Prostate gland (tissue), 2 donors: Measurements from ENCODE around the gene MAMDC2.
"Not testable (repeated sequence)": the region's sequence is repeated elsewhere in the genome, so short reads cannot be mapped to it uniquely, and the experiment has no call there.

Source experiments
- CTCF ChIP-seq, 4 experiments: fragments of 200-600 bp in 2 of 4; fragments of 450-650 bp in 2 of 4; sonication (generic) in 2 of 4; IDR thresholded peaks; 1 replicate in 3 of 4; 2 replicates in 1 of 4; pipeline ENCODE4 v1.5.1; 2016 to 2019; ENCODE audit warnings: antibody characterized with exemption in 4 of 4, mild to moderate bottlenecking in 2 of 4, moderate library complexity in 2 of 4
- POLR2AphosphoS5 ChIP-seq: sonication (generic); formaldehyde crosslinking; IDR thresholded peaks from one replicate; pipeline ENCODE4 v1.6.1; 2017; ENCODE audit warnings: antibody characterized with exemption

GRCh38 chr9:70204743-70205142, 161.1 kb downstream of the MAMDC2 start:
- not testable (repeated sequence) for TF ChIP-seq POLR2AphosphoS5; CTCF (IDR thresholded peaks at IDR 0.05)
